ENCODE measurements around the gene NAA25.

Gene NAA25

GRCh38 chr12:112029301-112029700, 79.3 kb downstream of the NAA25 start:
- peaks cover 51% of the 10 kb centered on the region for H3K36me3 ChIP-seq
- H3K27me3 ChIP-seq (ENCODE audit: insufficient read depth, low read depth, severe bottlenecking), result no peaks in the 10 kb centered on the region
- H3K4me3 ChIP-seq (ENCODE audit: low read depth, low read length), result no peak overlapping the region
- H3K27ac ChIP-seq, result no peak overlapping the region
- TF ChIP-seq CTCF (IDR thresholded peaks at IDR 0.05; ENCODE audit: low read depth, low read length), result no peak
- no peaks in the 10 kb centered on the region for H3K9me3 ChIP-seq (ENCODE audit: severe bottlenecking)
- DNase-seq, result no peak

- Histone ChIP-seq H3K27me3 (ENCODE audit: insufficient read depth, low read depth, severe bottlenecking) (no peaks in the 10 kb centered on the region), H3K36me3 (peaks cover 53% of the 10 kb centered on the region), H3K27ac (no peak overlapping the region), H3K4me3 (ENCODE audit: low read depth, low read length) (no peak overlapping the region), H3K9me3 (ENCODE audit: severe bottlenecking) (no peaks in the 10 kb centered on the region)
- no peak for DNase-seq
- no peak for TF ChIP-seq CTCF (IDR thresholded peaks at IDR 0.05; ENCODE audit: low read depth, low read length)
Measured at GRCh38 chr12:112025808-112026375, 82.7 kb downstream of the NAA25 start.

- Histone ChIP-seq H3K36me3 (peaks cover 55% of the 10 kb centered on the region), H3K9me3 (ENCODE audit: severe bottlenecking) (no peaks in the 10 kb centered on the region), H3K27ac (no peak overlapping the region), H3K27me3 (ENCODE audit: insufficient read depth, low read depth, severe bottlenecking) (no peaks in the 10 kb centered on the region), H3K4me3 (ENCODE audit: low read depth, low read length) (no peak overlapping the region)
- no peak for TF ChIP-seq CTCF (IDR thresholded peaks at IDR 0.05; ENCODE audit: low read depth, low read length)
- no peak for DNase-seq
Measured at GRCh38 chr12:112023759-112024396, 84.7 kb downstream of the NAA25 start.

GRCh38 chr12:112022241-112023016, 86.2 kb downstream of the NAA25 start:
- Histone ChIP-seq H3K4me3 (ENCODE audit: low read depth, low read length) (no peak overlapping the region), H3K9me3 (ENCODE audit: severe bottlenecking) (no peaks in the 10 kb centered on the region), H3K27ac (no peak overlapping the region), H3K27me3 (ENCODE audit: insufficient read depth, low read depth, severe bottlenecking) (no peaks in the 10 kb centered on the region), H3K36me3 (peaks cover 59% of the 10 kb centered on the region)
- no peak for TF ChIP-seq CTCF (IDR thresholded peaks at IDR 0.05; ENCODE audit: low read depth, low read length)
- DNase-seq, result no peak

GRCh38 chr12:112020947-112021457, 87.6 kb downstream of the NAA25 start:
- Histone ChIP-seq H3K27ac (no peak overlapping the region), H3K27me3 (ENCODE audit: insufficient read depth, low read depth, severe bottlenecking) (no peaks in the 10 kb centered on the region), H3K36me3 (peaks cover 73% of the 10 kb centered on the region), H3K9me3 (ENCODE audit: severe bottlenecking) (no peaks in the 10 kb centered on the region), H3K4me3 (ENCODE audit: low read depth, low read length) (no peak overlapping the region)
- no peak for TF ChIP-seq CTCF (IDR thresholded peaks at IDR 0.05; ENCODE audit: low read depth, low read length)
- no peak for DNase-seq

All from WERI-Rb-1 (cell line).